ENCODE results near the gene LOXL3.

DNA sequence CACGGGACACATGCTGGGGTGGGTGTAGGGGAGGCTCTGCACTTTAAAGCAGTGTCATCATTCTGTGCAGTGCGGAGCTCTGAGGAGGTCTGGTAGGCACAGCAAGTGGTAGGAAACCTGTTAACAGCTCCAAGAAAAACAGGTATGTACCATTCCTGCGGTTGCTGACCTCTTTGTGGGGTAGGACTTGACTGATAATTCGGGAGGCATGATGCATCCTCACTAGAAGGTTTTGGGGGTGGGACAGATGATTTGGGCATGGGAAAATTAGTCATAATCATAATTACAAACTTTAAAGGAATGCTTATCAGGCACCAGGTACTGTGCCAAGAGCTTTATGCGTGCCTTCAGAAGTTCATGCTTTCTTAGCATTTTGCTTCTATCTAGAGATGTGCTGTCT lies 10.5 kb upstream of the LOXL3 start:
- TF ChIP-seq MYNN (tag by site-specific recombination; IDR thresholded peaks at IDR 0.05; ENCODE audit: borderline replicate concordance) (no peak), KLF10 (tag by site-specific recombination; IDR thresholded peaks at IDR 0.05) (no peak)
